GM19468 (cell line): Measurements from ENCODE around the gene IL10RA.
A peak's percentile ranks its signal among the peaks of the same experiment; 100 is the strongest.

ENCODE experiments used
- ATAC-seq: cut with Tn5 transposase; IDR thresholded peaks from one replicate; pipeline ENCODE4 v1.9.1; 2021; ENCODE audit warnings: mild to moderate bottlenecking, moderate library complexity, moderate number of reproducible peaks; ENCODE audit not compliant: unreplicated experiment; ENCODE audit errors: extremely low read depth

IL10RA gene

GRCh38 chr11:117986981-117987574, 884 bp downstream of the IL10RA start:
- ATAC-seq: no peak

GRCh38 chr11:117989351-117990102, 3.3 kb downstream of the IL10RA start:
- no peak for ATAC-seq

GRCh38 chr11:117992136-117992535, 5.9 kb downstream of the IL10RA start:
- ATAC-seq: no peak

GRCh38 chr11:117992620-117993019, 6.4 kb downstream of the IL10RA start:
- no peak for ATAC-seq

- no peak for ATAC-seq
Measured at GRCh38 chr11:117993988-117994745, 8.0 kb downstream of the IL10RA start.

GRCh38 chr11:117995472-117995871, 9.3 kb downstream of the IL10RA start:
- ATAC-seq: no peak

GRCh38 chr11:117996058-117996457, 9.9 kb downstream of the IL10RA start:
- ATAC-seq: no peak

GRCh38 chr11:117997406-117997805, 11.2 kb downstream of the IL10RA start:
- no peak for ATAC-seq

- ATAC-seq: peak; percentile 72
Measured at GRCh38 chr11:117997823-117998579, 11.8 kb downstream of the IL10RA start.

GRCh38 chr11:117998664-117999353, 12.6 kb downstream of the IL10RA start:
- no peak for ATAC-seq

GRCh38 chr11:117999354-117999993, 13.3 kb downstream of the IL10RA start:
- no peak for ATAC-seq

GRCh38 chr11:118000067-118000849, 14.1 kb downstream of the IL10RA start:
- no peak for ATAC-seq

- no peak for ATAC-seq
Measured at GRCh38 chr11:118000850-118001228, 14.6 kb downstream of the IL10RA start.

GRCh38 chr11:118001494-118001971, 15.3 kb downstream of the IL10RA start:
- no peak for ATAC-seq

- no peak for ATAC-seq
Measured at GRCh38 chr11:118002010-118002540, 15.9 kb downstream of the IL10RA start.

- no peak for ATAC-seq
Measured at GRCh38 chr11:118002541-118003423, 16.6 kb downstream of the IL10RA start.

GRCh38 chr11:118003456-118003855, 17.3 kb downstream of the IL10RA start:
- no peak for ATAC-seq
